Nephron progenitor cell (in vitro differentiated cells): ENCODE data around the gene PTPRCAP.

ENCODE experiments used
- DNase-seq: peaks from one replicate; pipeline ENCODE4 v3.0.0; 2021
- H3K27ac Mint-ChIP-seq: 2 replicates; pipeline ENCODE4 v1.8.0; 2021; ENCODE audit warnings: mild to moderate bottlenecking, moderate library complexity, mixed read lengths
- H3K27me3 Mint-ChIP-seq: 2 replicates; pipeline ENCODE4 v1.8.0; 2021; ENCODE audit warnings: mild to moderate bottlenecking, low read depth, mixed read lengths; ENCODE audit not compliant: poor library complexity
- H3K36me3 Mint-ChIP-seq: 2 replicates; pipeline ENCODE4 v1.8.0; 2021; ENCODE audit warnings: low read depth, mixed read lengths
- H3K4me1 Mint-ChIP-seq: 2 replicates; pipeline ENCODE4 v1.8.0; 2021; ENCODE audit warnings: mixed read lengths
- H3K4me3 Mint-ChIP-seq: 2 replicates; pipeline ENCODE4 v1.8.0; 2021; ENCODE audit warnings: mild to moderate bottlenecking, moderate library complexity, mixed read lengths
- H3K9me3 Mint-ChIP-seq: 2 replicates; pipeline ENCODE4 v1.8.0; 2021; ENCODE audit warnings: mild to moderate bottlenecking, moderate library complexity, mixed read lengths
- TF ChIP-seq, protein P1 (sequence below): fragments of 200-600 bp; sonication (generic); IDR thresholded peaks from 2 replicates; pipeline ENCODE4 v1.5.0; 2021; ENCODE audit warnings: antibody characterized with exemption

PTPRCAP gene

DNA sequence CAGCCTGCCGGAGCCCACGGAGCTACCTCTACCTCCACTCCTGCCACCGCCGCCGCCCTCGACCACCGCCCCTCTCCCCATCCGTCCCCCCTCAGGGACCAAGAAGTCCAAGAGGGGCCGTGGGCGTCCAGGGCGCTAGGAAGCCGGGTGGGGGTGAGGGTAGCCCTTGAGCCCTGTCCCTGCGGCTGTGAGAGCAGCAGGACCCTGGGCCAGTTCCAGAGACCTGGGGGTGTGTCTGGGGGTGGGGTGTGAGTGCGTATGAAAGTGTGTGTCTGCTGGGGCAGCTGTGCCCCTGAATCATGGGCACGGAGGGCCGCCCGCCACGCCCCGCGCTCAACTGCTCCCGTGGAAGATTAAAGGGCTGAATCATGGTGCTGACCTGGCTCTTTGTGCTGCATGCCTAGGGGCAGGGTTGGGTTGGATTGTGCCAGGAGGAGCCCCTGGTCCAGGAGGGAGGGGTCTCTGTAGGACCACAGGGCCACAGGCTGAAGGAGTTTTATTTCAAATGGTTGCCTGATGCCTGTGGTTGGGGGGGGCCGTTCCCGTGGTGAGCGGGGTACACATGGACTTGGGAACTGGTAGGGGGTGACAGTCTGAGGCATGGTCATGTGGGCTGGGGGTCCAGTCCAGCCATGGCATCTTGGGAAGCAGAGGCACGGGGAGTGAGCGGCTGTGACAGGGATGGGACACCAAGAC, 2.3 kb downstream of the PTPRCAP start:
- Mint-ChIP-seq H3K4me3 (no peak overlapping the region), H3K27ac (no peak overlapping the region), H3K4me1 (peaks cover 11% of the 10 kb centered on the region), H3K27me3 (no peaks in the 10 kb centered on the region), H3K36me3 (peaks cover 14% of the 10 kb centered on the region), H3K9me3 (no peaks in the 10 kb centered on the region)
- no peak for DNase-seq
- TF ChIP-seq, protein P1, sequence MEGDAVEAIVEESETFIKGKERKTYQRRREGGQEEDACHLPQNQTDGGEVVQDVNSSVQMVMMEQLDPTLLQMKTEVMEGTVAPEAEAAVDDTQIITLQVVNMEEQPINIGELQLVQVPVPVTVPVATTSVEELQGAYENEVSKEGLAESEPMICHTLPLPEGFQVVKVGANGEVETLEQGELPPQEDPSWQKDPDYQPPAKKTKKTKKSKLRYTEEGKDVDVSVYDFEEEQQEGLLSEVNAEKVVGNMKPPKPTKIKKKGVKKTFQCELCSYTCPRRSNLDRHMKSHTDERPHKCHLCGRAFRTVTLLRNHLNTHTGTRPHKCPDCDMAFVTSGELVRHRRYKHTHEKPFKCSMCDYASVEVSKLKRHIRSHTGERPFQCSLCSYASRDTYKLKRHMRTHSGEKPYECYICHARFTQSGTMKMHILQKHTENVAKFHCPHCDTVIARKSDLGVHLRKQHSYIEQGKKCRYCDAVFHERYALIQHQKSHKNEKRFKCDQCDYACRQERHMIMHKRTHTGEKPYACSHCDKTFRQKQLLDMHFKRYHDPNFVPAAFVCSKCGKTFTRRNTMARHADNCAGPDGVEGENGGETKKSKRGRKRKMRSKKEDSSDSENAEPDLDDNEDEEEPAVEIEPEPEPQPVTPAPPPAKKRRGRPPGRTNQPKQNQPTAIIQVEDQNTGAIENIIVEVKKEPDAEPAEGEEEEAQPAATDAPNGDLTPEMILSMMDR = no peak

- H3K9me3 Mint-ChIP-seq = no peaks in the 10 kb centered on the region
- no peak for DNase-seq
- H3K36me3 Mint-ChIP-seq = peaks cover 11% of the 10 kb centered on the region
- TF ChIP-seq, protein P1 = no peak
- peaks cover 11% of the 10 kb centered on the region for H3K4me1 Mint-ChIP-seq
- no peak overlapping the region for H3K4me3 Mint-ChIP-seq
- no peaks in the 10 kb centered on the region for H3K27me3 Mint-ChIP-seq
- H3K27ac Mint-ChIP-seq = no peak overlapping the region
Observed at GRCh38 chr11:67434395-67434881, 3.0 kb downstream of the PTPRCAP start.

DNA sequence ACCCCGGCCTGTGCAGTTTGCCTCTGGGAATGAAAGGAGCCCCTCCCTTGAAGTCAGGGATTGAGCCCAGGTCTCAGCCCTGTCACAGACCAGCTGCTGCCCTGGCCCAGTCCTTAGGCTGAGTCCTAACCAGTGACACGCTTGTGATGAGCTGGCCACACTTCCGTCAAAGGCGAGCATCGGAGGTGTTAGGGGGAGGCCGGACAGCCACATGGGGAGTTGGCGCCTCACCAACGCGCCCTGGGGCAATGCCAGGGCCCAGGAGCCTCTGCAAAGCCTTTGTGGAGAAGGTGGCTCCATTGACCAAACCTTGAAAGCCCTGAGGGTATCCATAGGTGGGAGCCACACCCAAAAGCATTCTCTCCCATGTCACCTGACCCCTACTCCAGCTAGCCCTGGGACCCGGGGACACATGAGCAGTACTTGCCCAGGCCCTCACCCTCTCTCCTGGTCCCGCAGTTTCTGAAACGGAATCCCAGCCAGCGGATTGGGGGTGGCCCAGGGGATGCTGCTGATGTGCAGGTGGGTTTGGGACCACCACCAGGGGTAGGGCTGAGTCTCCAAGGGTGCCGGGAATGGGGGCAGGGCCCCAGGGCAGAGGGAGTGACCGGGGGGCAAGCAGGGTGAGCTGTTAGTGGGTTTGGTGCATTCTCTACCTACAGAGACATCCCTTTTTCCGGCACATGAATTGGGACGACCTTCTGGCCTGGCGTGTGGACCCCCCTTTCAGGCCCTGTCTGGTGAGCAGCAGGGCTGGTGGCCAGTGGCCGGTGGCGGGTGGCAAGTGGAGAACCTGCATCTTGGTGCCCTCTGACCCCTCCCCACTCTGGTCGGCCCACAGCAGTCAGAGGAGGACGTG, 3.7 kb downstream of the PTPRCAP start:
- Mint-ChIP-seq H3K4me3 (no peak overlapping the region), H3K27me3 (no peaks in the 10 kb centered on the region), H3K9me3 (no peaks in the 10 kb centered on the region), H3K4me1 (peaks cover 16% of the 10 kb centered on the region), H3K27ac (peak overlapping the region; percentile 45), H3K36me3 (peaks cover 9% of the 10 kb centered on the region)
- TF ChIP-seq, protein P1 = no peak
- no peak for DNase-seq

DNA sequence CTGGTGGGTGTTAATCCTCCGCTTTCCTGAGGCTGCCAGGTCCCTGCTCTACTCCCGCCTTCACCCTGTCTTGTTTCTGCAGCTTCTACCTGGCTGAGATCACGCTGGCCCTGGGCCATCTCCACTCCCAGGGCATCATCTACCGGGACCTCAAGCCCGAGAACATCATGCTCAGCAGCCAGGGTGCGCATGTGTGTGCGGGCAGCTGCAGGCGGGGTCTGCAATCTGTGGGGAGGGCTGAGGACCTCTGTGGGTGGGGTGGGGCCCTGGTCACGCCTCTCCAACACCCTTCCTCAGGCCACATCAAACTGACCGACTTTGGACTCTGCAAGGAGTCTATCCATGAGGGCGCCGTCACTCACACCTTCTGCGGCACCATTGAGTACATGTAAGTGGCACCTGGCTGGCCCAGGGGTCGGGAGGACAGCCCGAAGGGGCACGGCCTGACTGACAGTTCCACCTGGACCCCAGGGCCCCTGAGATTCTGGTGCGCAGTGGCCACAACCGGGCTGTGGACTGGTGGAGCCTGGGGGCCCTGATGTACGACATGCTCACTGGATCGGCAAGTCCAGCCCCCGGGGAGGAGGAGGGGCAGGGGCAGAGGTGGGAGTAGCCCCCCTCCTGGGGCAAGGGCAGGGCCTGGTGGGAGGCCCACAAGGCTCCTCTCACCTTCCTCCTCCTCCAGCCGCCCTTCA, 4.7 kb downstream of the PTPRCAP start:
- TF ChIP-seq, protein P1 = no peak
- Mint-ChIP-seq H3K4me1 (peaks cover 21% of the 10 kb centered on the region), H3K4me3 (no peak overlapping the region), H3K27me3 (no peaks in the 10 kb centered on the region), H3K27ac (no peak overlapping the region), H3K9me3 (no peaks in the 10 kb centered on the region), H3K36me3 (peaks cover 9% of the 10 kb centered on the region)
- no peak for DNase-seq

GRCh38 chr11:67431346-67432249, 5.9 kb downstream of the PTPRCAP start:
- H3K36me3 Mint-ChIP-seq = peaks cover 9% of the 10 kb centered on the region
- peak overlapping the region; percentile 59 for H3K27ac Mint-ChIP-seq
- no peaks in the 10 kb centered on the region for H3K27me3 Mint-ChIP-seq

More at GRCh38 chr11:67431346-67432249, 5.9 kb downstream of the PTPRCAP start:
- Mint-ChIP-seq H3K9me3 (no peaks in the 10 kb centered on the region), H3K4me1 (peaks cover 22% of the 10 kb centered on the region), H3K4me3 (no peak overlapping the region)
- no peak for DNase-seq
- TF ChIP-seq, protein P1 = no peak
